Gastroesophageal sphincter (tissue), 3 donors: Measurements from ENCODE around the gene CAMSAP1.

ENCODE experiments used
- CTCF ChIP-seq, 4 experiments: fragments of 200-600 bp in 2 of 4; fragments of 450-650 bp in 2 of 4; sonication (generic) in 1 of 4; IDR thresholded peaks; one replicate each; pipeline ENCODE4 v1.5.1; 2017 to 2019; ENCODE audit warnings: antibody characterized with exemption in 4 of 4, mild to moderate bottlenecking in 2 of 4, moderate library complexity in 2 of 4
- EP300 ChIP-seq: sonication (generic); formaldehyde crosslinking; IDR thresholded peaks from one replicate; pipeline ENCODE4 v1.6.1; 2017; ENCODE audit warnings: antibody characterized with exemption, mild to moderate bottlenecking
- POLR2A ChIP-seq, 2 donors: fragments of 450-650 bp; IDR thresholded peaks; one replicate each; pipeline ENCODE4 v1.6.1; 2017; ENCODE audit warnings: antibody characterized with exemption in 2 of 2, mild to moderate bottlenecking in 2 of 2, moderate library complexity in 1 of 2

DNA sequence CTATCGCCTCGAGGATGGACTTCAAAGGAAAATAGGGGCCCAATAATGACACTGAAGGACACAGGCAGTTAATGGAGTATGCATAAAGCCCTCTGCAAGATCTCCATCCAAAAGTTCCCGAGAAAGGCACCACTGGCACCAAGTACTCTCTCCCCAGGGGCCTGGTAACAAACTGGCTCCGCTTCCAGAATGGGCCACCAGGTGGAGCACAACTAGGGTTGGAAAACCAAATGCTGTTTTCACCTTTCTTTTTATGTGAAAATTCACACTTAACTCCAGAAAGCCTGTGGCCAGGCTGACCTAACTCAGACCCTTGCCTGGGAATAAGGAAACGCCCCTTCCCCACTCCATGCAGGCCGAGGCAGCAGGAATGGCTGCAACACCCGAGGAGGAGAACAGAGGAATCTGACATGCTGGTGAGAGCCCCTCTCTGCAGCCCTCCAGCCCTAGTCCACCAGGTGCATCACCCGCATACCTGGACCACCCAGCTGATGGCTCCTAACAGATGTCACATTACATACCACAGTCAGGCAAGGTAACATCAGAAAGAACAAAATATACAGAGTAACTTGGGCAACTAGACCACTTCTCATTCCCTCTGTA lies 42.8 kb downstream of the CAMSAP1 start:
- TF ChIP-seq CTCF (IDR thresholded peaks at IDR 0.05): peak; percentile 60 to 85 (median 76)
- no peak for TF ChIP-seq POLR2A (IDR thresholded peaks at IDR 0.05)
- no peak for TF ChIP-seq EP300
